ENCODE measurements around the gene FMN1.

- TF ChIP-seq, protein P1, sequence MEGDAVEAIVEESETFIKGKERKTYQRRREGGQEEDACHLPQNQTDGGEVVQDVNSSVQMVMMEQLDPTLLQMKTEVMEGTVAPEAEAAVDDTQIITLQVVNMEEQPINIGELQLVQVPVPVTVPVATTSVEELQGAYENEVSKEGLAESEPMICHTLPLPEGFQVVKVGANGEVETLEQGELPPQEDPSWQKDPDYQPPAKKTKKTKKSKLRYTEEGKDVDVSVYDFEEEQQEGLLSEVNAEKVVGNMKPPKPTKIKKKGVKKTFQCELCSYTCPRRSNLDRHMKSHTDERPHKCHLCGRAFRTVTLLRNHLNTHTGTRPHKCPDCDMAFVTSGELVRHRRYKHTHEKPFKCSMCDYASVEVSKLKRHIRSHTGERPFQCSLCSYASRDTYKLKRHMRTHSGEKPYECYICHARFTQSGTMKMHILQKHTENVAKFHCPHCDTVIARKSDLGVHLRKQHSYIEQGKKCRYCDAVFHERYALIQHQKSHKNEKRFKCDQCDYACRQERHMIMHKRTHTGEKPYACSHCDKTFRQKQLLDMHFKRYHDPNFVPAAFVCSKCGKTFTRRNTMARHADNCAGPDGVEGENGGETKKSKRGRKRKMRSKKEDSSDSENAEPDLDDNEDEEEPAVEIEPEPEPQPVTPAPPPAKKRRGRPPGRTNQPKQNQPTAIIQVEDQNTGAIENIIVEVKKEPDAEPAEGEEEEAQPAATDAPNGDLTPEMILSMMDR (conservative IDR thresholded peaks at IDR 0.05; ENCODE audit: low read depth, low read length), result no peak
- TF ChIP-seq EZH2phosphoT487 (IDR thresholded peaks at IDR 0.05; ENCODE audit: borderline replicate concordance, low read length), result no peak
- TF ChIP-seq EZH2 (IDR thresholded peaks at IDR 0.05; ENCODE audit: low read length, unreplicated experiment), result no peak
These were observed 182.5 kb downstream of the FMN1 start for GRCh38 chr15:33011976-33012375.

Data from PC-3 (cell line).